Measurements from ENCODE around the gene NRCAM. TPM values are rescaled to one million over a fixed set of nuclear protein-coding genes. Genes with fewer than 3 reads are reported as not detected.

Gene NRCAM
- polyA plus RNA-seq, 2 of the 4 experiments (the other 2 are of a cell fraction): 129 to 210 TPM

DNA sequence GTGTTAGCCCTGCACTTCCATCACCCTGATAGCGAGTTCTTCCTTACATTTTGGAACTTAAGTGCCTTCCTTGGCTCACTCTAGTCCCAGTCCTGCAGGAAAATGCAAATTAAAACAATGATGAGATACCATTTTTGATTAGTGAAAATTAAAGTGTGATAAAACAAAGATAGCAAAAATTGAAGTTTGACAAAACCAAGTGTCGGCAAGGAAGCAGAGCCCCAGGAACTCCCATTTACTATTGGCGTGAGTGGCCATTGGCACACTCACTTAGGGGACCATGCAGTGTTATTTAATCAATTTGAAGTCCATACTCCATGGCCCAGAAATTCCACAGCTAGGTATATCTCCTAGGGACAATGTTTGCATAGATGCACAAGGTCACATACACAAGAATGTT, 354.5 kb downstream of the NRCAM start:
- no peak for DNase-seq (ENCODE audit: low read depth in 1 of 2, low spot score in 1 of 2)
- ChIA-PET POLR2A (no interaction called here), CTCF (no interaction called here)
- no peak for FAIRE-seq
- no peak for ATAC-seq
- TF ChIP-seq ZFP36 (IDR thresholded peaks at IDR 0.05; ENCODE audit: borderline replicate concordance, partially characterized antibody): peak; percentile 25
- TF ChIP-seq NFE2L2 (conservative IDR thresholded peaks at IDR 0.05; ENCODE audit: low read length): no peak
- H3K9me3 ChIP-seq: no peaks in the 10 kb centered on the region
- WGBS (ENCODE audit: missing lambda C conversion rate): 97% methylated on average over 3 of the region's 3 CpGs
- no peak overlapping the region for H3K4me2 ChIP-seq
- no peak overlapping the region for H3K4me3 ChIP-seq
- H3K27ac ChIP-seq: no peak overlapping the region
- peaks cover 18% of the 10 kb centered on the region for H3K4me1 ChIP-seq

DNA sequence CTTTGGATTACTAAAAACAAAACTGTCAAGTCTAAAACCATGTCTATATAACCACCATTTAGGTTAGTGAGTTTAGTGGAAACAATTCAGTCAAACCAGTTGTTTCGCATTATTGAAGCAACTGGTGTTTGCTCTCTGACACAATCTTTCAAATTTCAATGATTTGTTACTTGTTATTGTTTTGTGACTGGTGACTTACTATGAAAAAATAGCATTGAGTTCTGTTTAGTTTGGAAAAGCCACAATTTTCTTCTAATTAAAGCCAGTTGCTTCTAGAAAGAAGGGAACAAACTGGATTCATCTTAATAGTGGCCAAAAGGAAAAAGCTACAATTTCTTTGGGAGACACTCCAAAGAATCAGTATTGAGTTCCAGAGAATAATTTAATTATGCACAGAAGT, 356.5 kb downstream of the NRCAM start:
- H3K27ac ChIP-seq: no peak overlapping the region
- CTCF ChIA-PET: no interaction called here
- no peak overlapping the region for H3K4me2 ChIP-seq
- WGBS (ENCODE audit: missing lambda C conversion rate): 87% methylated on average over 1 of the region's 1 CpG
- peaks cover 38% of the 10 kb centered on the region for H3K4me1 ChIP-seq
- FAIRE-seq (no peak), ATAC-seq (no peak), DNase-seq (ENCODE audit: low read depth in 1 of 2, low spot score in 1 of 2) (no peak)
- POLR2A ChIA-PET: no interaction called here
- no peaks in the 10 kb centered on the region for H3K9me3 ChIP-seq
- H3K4me3 ChIP-seq: no peak overlapping the region
- TF ChIP-seq CBX8 (IDR thresholded peaks at IDR 0.05): no peak
- no peak for TF ChIP-seq HDAC2 (IDR thresholded peaks at IDR 0.05)
- TF ChIP-seq ZSCAN20 (CRISPR knock-in tag; IDR thresholded peaks at IDR 0.05): no peak
- TF ChIP-seq, protein P1, sequence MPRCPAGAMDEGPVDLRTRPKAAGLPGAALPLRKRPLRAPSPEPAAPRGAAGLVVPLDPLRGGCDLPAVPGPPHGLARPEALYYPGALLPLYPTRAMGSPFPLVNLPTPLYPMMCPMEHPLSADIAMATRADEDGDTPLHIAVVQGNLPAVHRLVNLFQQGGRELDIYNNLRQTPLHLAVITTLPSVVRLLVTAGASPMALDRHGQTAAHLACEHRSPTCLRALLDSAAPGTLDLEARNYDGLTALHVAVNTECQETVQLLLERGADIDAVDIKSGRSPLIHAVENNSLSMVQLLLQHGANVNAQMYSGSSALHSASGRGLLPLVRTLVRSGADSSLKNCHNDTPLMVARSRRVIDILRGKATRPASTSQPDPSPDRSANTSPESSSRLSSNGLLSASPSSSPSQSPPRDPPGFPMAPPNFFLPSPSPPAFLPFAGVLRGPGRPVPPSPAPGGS (IDR thresholded peaks at IDR 0.05): no peak
- TF ChIP-seq, protein P2, sequence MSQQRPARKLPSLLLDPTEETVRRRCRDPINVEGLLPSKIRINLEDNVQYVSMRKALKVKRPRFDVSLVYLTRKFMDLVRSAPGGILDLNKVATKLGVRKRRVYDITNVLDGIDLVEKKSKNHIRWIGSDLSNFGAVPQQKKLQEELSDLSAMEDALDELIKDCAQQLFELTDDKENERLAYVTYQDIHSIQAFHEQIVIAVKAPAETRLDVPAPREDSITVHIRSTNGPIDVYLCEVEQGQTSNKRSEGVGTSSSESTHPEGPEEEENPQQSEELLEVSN (IDR thresholded peaks at IDR 0.05; ENCODE audit: borderline replicate concordance, low read depth): no peak

DNA sequence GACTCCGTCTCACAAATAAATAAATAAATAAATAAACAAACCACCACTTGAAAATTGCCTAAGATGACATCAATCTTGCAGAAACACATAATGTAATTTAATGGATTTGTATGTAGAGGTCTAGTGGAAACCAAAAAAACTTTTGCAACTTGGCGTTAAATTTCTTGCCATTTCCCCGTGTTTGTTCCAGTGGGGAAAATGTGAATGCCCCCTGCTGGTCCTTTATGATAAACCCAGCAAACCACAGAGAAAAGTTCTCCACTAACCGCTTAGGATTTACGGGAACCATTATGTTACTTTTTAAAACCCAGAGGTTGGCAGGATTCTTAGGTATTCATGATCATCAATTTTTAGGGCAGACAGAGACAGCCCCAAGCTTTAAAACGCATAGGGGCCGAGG, 358.5 kb downstream of the NRCAM start:
- WGBS (ENCODE audit: missing lambda C conversion rate): 15% methylated on average over 7 of the region's 7 CpGs
- TF ChIP-seq CEBPB (IDR thresholded peaks at IDR 0.05): peak in 1 of 2 experiments; percentile 27; a peak in 1 of 4 replicates
- TF ChIP-seq, protein P3, sequence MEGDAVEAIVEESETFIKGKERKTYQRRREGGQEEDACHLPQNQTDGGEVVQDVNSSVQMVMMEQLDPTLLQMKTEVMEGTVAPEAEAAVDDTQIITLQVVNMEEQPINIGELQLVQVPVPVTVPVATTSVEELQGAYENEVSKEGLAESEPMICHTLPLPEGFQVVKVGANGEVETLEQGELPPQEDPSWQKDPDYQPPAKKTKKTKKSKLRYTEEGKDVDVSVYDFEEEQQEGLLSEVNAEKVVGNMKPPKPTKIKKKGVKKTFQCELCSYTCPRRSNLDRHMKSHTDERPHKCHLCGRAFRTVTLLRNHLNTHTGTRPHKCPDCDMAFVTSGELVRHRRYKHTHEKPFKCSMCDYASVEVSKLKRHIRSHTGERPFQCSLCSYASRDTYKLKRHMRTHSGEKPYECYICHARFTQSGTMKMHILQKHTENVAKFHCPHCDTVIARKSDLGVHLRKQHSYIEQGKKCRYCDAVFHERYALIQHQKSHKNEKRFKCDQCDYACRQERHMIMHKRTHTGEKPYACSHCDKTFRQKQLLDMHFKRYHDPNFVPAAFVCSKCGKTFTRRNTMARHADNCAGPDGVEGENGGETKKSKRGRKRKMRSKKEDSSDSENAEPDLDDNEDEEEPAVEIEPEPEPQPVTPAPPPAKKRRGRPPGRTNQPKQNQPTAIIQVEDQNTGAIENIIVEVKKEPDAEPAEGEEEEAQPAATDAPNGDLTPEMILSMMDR (IDR thresholded peaks at IDR 0.05): peak; percentile 82
- peak; percentile 78 to 80 for TF ChIP-seq RAD21 (conservative IDR thresholded peaks at IDR 0.05 in 1 of 2, IDR thresholded peaks at IDR 0.05 in 1 of 2)
- TF ChIP-seq JUNB (IDR thresholded peaks at IDR 0.05): no peak
- TF ChIP-seq SMC3 (IDR thresholded peaks at IDR 0.05): peak; percentile 85
- ChIA-PET CTCF (interaction anchor here (0.6 to 3.0 kb wide), 18 partner anchors 9 to 144 kb away, joined by 3 to 33 read pairs (median 4); partner anchors contain the start of gene LAMB1), POLR2A (no interaction called here)
- Histone ChIP-seq H3K4me1 (peaks cover 40% of the 10 kb centered on the region), H3K4me2 (peak overlapping the region; percentile 80), H3K27ac (peak overlapping the region; percentile 79 to 85), H3K4me3 (no peak overlapping the region), H3K9me3 (no peaks in the 10 kb centered on the region)
- peak in 1 of 2 experiments; percentile 49; a peak in 3 of 6 replicates for ATAC-seq
- DNase-seq (ENCODE audit: low read depth in 1 of 2, low spot score in 1 of 2): peak; percentile 55 to 61
- FAIRE-seq: no peak

Other genes with a start within 250 kb of the NRCAM start
- gene PNPLA8, start 69.7 kb upstream of the NRCAM start, polyA plus RNA-seq (2011; rRNA removed): 22.6 and 29.6 TPM in 2 replicates
- gene PNPLA8, start 69.7 kb upstream of the NRCAM start, polyA plus RNA-seq (2017; fragmentation: RNase III; extraction: RNeasy Plus Mini Kit Qiagen cat#74134 plus additional on column Dnase treatment): 12.3 to 16.1 TPM (median 15.5 TPM) in 3 replicates
- 21.7 and 27.4 TPM in 2 replicates for gene THAP5, start 113.3 kb upstream of the NRCAM start, polyA plus RNA-seq (2011; rRNA removed)
- gene THAP5, start 113.3 kb upstream of the NRCAM start, polyA plus RNA-seq (2017; fragmentation: RNase III; extraction: RNeasy Plus Mini Kit Qiagen cat#74134 plus additional on column Dnase treatment): 20.5 to 20.9 TPM (median 20.9 TPM) in 3 replicates
- gene DNAJB9, start 113.4 kb upstream of the NRCAM start, polyA plus RNA-seq (2011; rRNA removed): 14.8 and 15.8 TPM in 2 replicates
- 13.5 to 16.2 TPM (median 14.5 TPM) in 3 replicates for gene DNAJB9, start 113.4 kb upstream of the NRCAM start, polyA plus RNA-seq (2017; fragmentation: RNase III; extraction: RNeasy Plus Mini Kit Qiagen cat#74134 plus additional on column Dnase treatment)